Smooth muscle cell (in vitro differentiated cells): ENCODE data around the gene MXD4. TPM values are rescaled to one million over a fixed set of nuclear protein-coding genes. Genes with fewer than 3 reads are reported as not detected.

Source experiments
- DNase-seq: peaks from one replicate; lab custom pipeline; 2025; ENCODE audit not compliant: unreplicated experiment; lab: John Stamatoyannopoulos, UW
- H2AFZ ChIP-seq: fragments of 200-600 bp; sonication (generic); 2 replicates; pipeline ENCODE4 v1.6.0; 2016; ENCODE audit warnings: antibody characterized with exemption, low read depth, mild to moderate bottlenecking
- H3F3A ChIP-seq: fragments of 200-600 bp; sonication (generic); 2 replicates; pipeline ENCODE4 v1.6.0; 2017; ENCODE audit warnings: antibody characterized with exemption, low read depth
- H3K27ac ChIP-seq: fragments of 200-600 bp; sonication (generic); 2 replicates; pipeline ENCODE4 v1.5.1; 2016; ENCODE audit warnings: low read depth, mild to moderate bottlenecking
- H3K27me3 ChIP-seq: fragments of 200-600 bp; sonication (generic); 2 replicates; pipeline ENCODE4 v1.6.1; 2016; ENCODE audit warnings: low read depth, mild to moderate bottlenecking
- H3K36me3 ChIP-seq: fragments of 200-600 bp; sonication (generic); 2 replicates; pipeline ENCODE4 v1.5.1; 2016; ENCODE audit warnings: low read depth
- H3K4me1 ChIP-seq: fragments of 200-600 bp; sonication (generic); 2 replicates; pipeline ENCODE4 v1.5.1; 2016; ENCODE audit warnings: low read depth
- H3K4me2 ChIP-seq: fragments of 200-600 bp; sonication (generic); 2 replicates; pipeline ENCODE4 v1.6.0; 2016; ENCODE audit warnings: mild to moderate bottlenecking
- H3K4me3 ChIP-seq: fragments of 200-600 bp; sonication (generic); 2 replicates; pipeline ENCODE4 v1.5.1; 2016; ENCODE audit warnings: mild to moderate bottlenecking
- H3K79me2 ChIP-seq: fragments of 200-600 bp; sonication (generic); 2 replicates; pipeline ENCODE4 v1.6.0; 2016; ENCODE audit warnings: low read depth, mild to moderate bottlenecking
- H3K9ac ChIP-seq: fragments of 200-600 bp; sonication (generic); 2 replicates; pipeline ENCODE4 v1.6.0; 2016; ENCODE audit warnings: low read depth
- H3K9me3 ChIP-seq: fragments of 200-600 bp; sonication (generic); replicated peaks from 2 replicates; pipeline ENCODE4 v1.5.1; 2016; ENCODE audit warnings: low read depth
- H4K20me1 ChIP-seq: fragments of 200-600 bp; sonication (generic); 2 replicates; pipeline ENCODE4 v1.6.0; 2016; ENCODE audit warnings: low read depth
- CTCF ChIP-seq: fragments of 200-600 bp; sonication (generic); IDR thresholded peaks from 2 replicates; pipeline ENCODE4 v1.5.1; 2017; ENCODE audit warnings: borderline replicate concordance, mild to moderate bottlenecking, antibody characterized with exemption; ENCODE audit not compliant: insufficient read depth, poor library complexity, severe bottlenecking
- WGBS: methylation state at CpG from one replicate; pipeline ENCODE4 v1.1.7; 2016; ENCODE audit warnings: low lambda C conversion rate; 5-methylcytosine and 5-hydroxymethylcytosine counted together
- polyA plus RNA-seq: library from polyadenylated mRNA; unstranded; fragments of >200 nt; fragmentation: Nextera tagmentation; extraction: Ambion mirVana; gene quantifications from 2 replicates; pipeline ENCODE4 v1.2.1, GENCODE V29; 2016
- total RNA-seq: library from RNA; depleted of rRNA; stranded (reverse); fragments of >200 nt; gene quantifications from 2 replicates; pipeline ENCODE4 v1.2.3, GENCODE V29; 2014

The MXD4 gene
- total and polyA plus RNA-seq, 2 experiments from 2014 or later, result 26.8 to 81.8 TPM

- Histone ChIP-seq H3F3A (no peaks in the 10 kb centered on the region), H2AFZ (no peak overlapping the region), H3K4me2 (no peak overlapping the region), H3K79me2 (no peaks in the 10 kb centered on the region), H3K9me3 (no peaks in the 10 kb centered on the region), H3K27me3 (no peaks in the 10 kb centered on the region), H3K4me1 (no peaks in the 10 kb centered on the region), H3K4me3 (no peak overlapping the region), H4K20me1 (no peaks in the 10 kb centered on the region), H3K27ac (no peak overlapping the region), H3K36me3 (no peaks in the 10 kb centered on the region), H3K9ac (no peak overlapping the region)
- TF ChIP-seq CTCF, result no peak
- 93% methylated on average over 25 of the region's 25 CpGs for WGBS
- no peak for DNase-seq
These were observed 10.3 kb upstream of the MXD4 start for GRCh38 chr4:2272026-2272827.

GRCh38 chr4:2271279-2272025, 9.5 kb upstream of the MXD4 start:
- Histone ChIP-seq H3K27me3 (no peaks in the 10 kb centered on the region), H3K27ac (no peak overlapping the region), H4K20me1 (no peaks in the 10 kb centered on the region), H3F3A (no peaks in the 10 kb centered on the region), H2AFZ (no peak overlapping the region), H3K36me3 (no peaks in the 10 kb centered on the region), H3K79me2 (no peaks in the 10 kb centered on the region), H3K9me3 (no peaks in the 10 kb centered on the region), H3K4me2 (no peak overlapping the region), H3K4me3 (no peak overlapping the region), H3K4me1 (no peaks in the 10 kb centered on the region), H3K9ac (no peak overlapping the region)
- no peak for TF ChIP-seq CTCF
- WGBS, result 89% methylated on average over 21 of the region's 27 CpGs
- no peak for DNase-seq

GRCh38 chr4:2270341-2271165, 8.6 kb upstream of the MXD4 start:
- no peak overlapping the region for H3K4me2 ChIP-seq
- H3K9me3 ChIP-seq, result no peaks in the 10 kb centered on the region
- H3K36me3 ChIP-seq, result no peaks in the 10 kb centered on the region
- no peaks in the 10 kb centered on the region for H3F3A ChIP-seq
- no peak overlapping the region for H2AFZ ChIP-seq
- H3K27ac ChIP-seq, result no peak overlapping the region
- H3K4me1 ChIP-seq, result no peaks in the 10 kb centered on the region
- H3K4me3 ChIP-seq, result no peak overlapping the region
- no peaks in the 10 kb centered on the region for H3K27me3 ChIP-seq
- WGBS, result 91% methylated on average over 27 of the region's 34 CpGs
- DNase-seq, result no peak
- H3K79me2 ChIP-seq, result no peaks in the 10 kb centered on the region
- TF ChIP-seq CTCF, result no peak
- H3K9ac ChIP-seq, result no peak overlapping the region
- H4K20me1 ChIP-seq, result no peaks in the 10 kb centered on the region
